Osteocyte (in vitro differentiated cells): ENCODE data around the gene PLD6. TPM values are rescaled to one million over a fixed set of nuclear protein-coding genes. Genes with fewer than 3 reads are reported as not detected.

Source experiments
- DNase-seq: peaks from one replicate; pipeline ENCODE4 v3.0.0; 2021; ENCODE audit warnings: mixed read lengths; ENCODE audit not compliant: unreplicated experiment; ENCODE audit errors: extremely low spot score
- H3K27ac Mint-ChIP-seq: one replicate; pipeline ENCODE4 v1.8.0; 2021; ENCODE audit warnings: mild to moderate bottlenecking, mixed read lengths; ENCODE audit not compliant: unreplicated experiment
- H3K27me3 Mint-ChIP-seq: one replicate; pipeline ENCODE4 v1.8.0; 2021; ENCODE audit warnings: mixed read lengths; ENCODE audit not compliant: unreplicated experiment
- H3K36me3 Mint-ChIP-seq: one replicate; pipeline ENCODE4 v1.8.0; 2021; ENCODE audit warnings: mixed read lengths; ENCODE audit not compliant: unreplicated experiment
- H3K4me1 Mint-ChIP-seq: one replicate; pipeline ENCODE4 v1.8.0; 2021; ENCODE audit warnings: mixed read lengths; ENCODE audit not compliant: unreplicated experiment
- H3K4me3 Mint-ChIP-seq: one replicate; pipeline ENCODE4 v1.8.0; 2021; ENCODE audit warnings: mild to moderate bottlenecking, moderate library complexity, mixed read lengths; ENCODE audit not compliant: unreplicated experiment
- H3K9me3 Mint-ChIP-seq: one replicate; pipeline ENCODE4 v1.8.0; 2021; ENCODE audit warnings: mixed read lengths; ENCODE audit not compliant: unreplicated experiment
- total RNA-seq: library from RNA; stranded (reverse); gene quantifications from 2 replicates; pipeline ENCODE4 v1.2.1, GENCODE V29; 2021
- TF ChIP-seq, protein P1 (sequence below): fragments of 200-600 bp; sonication (generic); IDR thresholded peaks from 2 replicates; pipeline ENCODE4 v1.5.0; 2021; ENCODE audit warnings: antibody characterized with exemption, mild to moderate bottlenecking, moderate library complexity

PLD6 gene
- total RNA-seq, 1 donor from 2014 or later, result 0.81 TPM

DNA sequence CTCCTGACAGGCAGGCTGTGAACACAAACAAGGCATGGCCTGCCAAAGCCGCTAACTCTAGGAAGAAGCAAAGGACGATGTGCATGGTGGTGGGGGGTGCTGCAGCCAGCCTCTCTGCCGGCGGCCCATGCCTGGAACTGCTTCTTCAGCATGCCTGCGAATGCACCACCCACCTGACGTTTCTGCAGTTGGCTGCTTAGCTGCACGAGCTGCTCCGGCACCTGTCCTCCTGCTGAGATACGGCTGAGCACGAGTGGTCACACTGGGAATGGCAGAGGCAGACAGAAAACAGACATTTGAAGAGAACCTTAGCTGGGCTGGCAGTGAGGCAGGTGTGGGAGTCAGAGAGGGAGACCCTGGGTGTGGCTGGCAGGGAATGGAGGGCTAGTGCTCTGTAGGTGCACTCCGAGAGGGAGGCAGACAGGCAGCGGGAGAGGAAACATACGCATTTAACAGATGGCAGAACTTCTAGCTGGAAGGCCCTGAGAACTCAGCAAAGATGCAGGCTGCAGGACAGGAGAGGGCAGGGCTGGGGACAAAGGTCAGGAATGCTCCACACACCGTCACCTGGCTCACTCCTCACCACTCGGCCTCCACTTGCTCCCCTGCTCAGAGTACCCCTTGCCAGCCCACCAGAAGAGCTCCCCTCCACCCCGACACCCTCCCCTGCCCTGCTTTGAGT lies 25.6 kb upstream of the PLD6 start:
- no peaks in the 10 kb centered on the region for H3K9me3 Mint-ChIP-seq
- H3K27me3 Mint-ChIP-seq, result no peaks in the 10 kb centered on the region
- H3K4me3 Mint-ChIP-seq, result no peak overlapping the region
- no peak for DNase-seq
- TF ChIP-seq, protein P1, sequence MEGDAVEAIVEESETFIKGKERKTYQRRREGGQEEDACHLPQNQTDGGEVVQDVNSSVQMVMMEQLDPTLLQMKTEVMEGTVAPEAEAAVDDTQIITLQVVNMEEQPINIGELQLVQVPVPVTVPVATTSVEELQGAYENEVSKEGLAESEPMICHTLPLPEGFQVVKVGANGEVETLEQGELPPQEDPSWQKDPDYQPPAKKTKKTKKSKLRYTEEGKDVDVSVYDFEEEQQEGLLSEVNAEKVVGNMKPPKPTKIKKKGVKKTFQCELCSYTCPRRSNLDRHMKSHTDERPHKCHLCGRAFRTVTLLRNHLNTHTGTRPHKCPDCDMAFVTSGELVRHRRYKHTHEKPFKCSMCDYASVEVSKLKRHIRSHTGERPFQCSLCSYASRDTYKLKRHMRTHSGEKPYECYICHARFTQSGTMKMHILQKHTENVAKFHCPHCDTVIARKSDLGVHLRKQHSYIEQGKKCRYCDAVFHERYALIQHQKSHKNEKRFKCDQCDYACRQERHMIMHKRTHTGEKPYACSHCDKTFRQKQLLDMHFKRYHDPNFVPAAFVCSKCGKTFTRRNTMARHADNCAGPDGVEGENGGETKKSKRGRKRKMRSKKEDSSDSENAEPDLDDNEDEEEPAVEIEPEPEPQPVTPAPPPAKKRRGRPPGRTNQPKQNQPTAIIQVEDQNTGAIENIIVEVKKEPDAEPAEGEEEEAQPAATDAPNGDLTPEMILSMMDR, result no peak
- no peak overlapping the region for H3K27ac Mint-ChIP-seq
- H3K4me1 Mint-ChIP-seq, result peaks cover 21% of the 10 kb centered on the region
- peaks cover 34% of the 10 kb centered on the region for H3K36me3 Mint-ChIP-seq

DNA sequence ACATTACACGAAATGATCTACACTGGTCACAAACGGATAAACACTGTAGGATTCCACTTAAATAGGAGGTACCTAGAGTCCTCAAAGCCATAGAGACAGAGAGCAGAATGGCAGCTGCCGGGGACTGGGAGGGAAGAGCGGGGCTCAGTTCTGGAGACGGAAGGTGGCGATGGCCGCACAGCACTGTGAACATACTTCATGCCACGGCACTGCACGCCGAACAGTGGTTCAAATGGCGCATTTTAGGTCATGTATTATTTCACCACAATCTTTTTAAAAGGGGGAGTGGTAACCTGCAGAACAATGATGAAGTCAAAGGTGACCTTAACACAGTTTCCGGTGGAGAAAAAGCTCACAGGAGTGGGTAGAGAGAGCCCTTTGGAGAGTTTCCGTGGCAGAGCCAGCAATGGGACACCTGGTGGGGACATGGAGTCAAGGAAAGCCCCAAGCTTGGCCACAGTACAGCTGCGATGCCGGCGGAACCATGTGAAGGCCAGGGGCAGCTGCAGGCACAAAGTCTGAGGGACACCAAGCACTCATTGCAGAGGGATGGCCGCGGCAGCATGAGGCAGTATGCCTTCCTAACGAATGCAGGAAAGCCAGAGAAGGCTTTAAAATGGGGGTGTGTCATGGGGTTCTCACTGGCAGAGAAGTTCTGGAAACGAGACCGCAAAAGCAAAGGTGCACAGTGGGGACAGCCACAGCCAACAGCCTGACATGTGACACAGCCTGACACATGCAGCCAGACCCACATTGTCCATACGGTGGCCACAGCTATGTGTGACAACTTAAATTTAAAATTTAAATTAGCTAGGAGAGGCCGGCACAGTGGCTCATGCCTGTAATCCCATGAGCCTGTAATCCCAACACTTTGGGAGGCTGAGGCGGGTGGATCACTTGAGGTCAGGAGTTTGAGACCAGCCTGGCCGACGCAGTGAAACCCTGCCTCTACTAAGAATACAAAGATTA lies 23.6 kb upstream of the PLD6 start:
- DNase-seq, result no peak
- no peaks in the 10 kb centered on the region for H3K27me3 Mint-ChIP-seq
- TF ChIP-seq, protein P1, result no peak
- no peak overlapping the region for H3K27ac Mint-ChIP-seq
- H3K4me1 Mint-ChIP-seq, result peaks cover 10% of the 10 kb centered on the region
- H3K36me3 Mint-ChIP-seq, result peaks cover 43% of the 10 kb centered on the region
- no peak overlapping the region for H3K4me3 Mint-ChIP-seq
- H3K9me3 Mint-ChIP-seq, result no peaks in the 10 kb centered on the region

GRCh38 chr17:17228521-17229279 lies 22.6 kb upstream of the PLD6 start:
- peaks cover 48% of the 10 kb centered on the region for H3K36me3 Mint-ChIP-seq
- H3K9me3 Mint-ChIP-seq, result no peaks in the 10 kb centered on the region
- peaks cover 7% of the 10 kb centered on the region for H3K4me1 Mint-ChIP-seq
- H3K27me3 Mint-ChIP-seq, result no peaks in the 10 kb centered on the region
- H3K27ac Mint-ChIP-seq, result no peak overlapping the region
- no peak overlapping the region for H3K4me3 Mint-ChIP-seq
- no peak for DNase-seq
- TF ChIP-seq, protein P1, result no peak

DNA sequence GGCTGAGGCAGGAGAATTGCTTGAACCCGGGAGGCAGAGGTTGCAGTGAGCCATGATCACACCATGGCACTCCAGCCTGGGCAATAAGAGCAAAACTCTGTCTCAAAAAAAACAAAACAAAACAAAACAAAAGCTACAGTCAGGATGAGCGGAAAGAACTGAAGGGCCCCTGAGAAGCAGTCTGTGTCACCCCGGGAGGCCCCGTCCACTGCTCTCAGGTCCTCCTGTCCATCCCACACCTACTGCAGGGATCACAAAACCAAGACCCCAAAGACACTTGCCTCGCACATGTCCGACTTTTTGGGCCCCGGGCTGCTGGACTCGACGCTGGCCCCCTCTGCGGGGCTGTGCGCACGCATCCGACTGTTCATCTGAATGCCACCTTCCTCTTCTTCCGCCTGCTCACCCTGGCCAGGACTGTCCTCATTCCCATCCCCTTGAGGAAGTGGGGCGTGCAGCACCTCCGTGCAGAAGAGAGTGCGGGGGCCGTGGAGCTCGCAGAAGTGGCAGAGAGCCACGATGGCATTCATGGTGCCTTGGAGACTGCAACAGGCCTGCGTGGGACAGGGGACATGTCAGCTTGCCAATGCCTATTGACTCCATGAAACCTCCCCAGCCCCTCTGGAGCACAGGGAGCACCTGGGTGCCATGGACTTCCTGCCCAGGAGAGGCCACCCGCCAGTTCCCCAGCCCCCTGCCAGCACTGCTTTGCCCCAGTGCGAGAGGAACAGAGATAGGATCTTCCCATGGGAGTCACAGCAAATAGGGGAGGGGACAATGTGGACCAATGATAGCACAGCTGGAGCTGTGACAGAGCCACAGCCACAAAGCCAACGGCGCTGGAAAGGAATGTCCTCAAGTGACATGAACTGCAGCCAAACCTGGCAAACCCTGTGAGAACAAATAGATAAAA lies 21.7 kb upstream of the PLD6 start:
- H3K36me3 Mint-ChIP-seq, result peaks cover 53% of the 10 kb centered on the region

More for the DNA sequence above, 21.7 kb upstream of the PLD6 start:
- H3K4me1 Mint-ChIP-seq, result peaks cover 7% of the 10 kb centered on the region
- no peaks in the 10 kb centered on the region for H3K9me3 Mint-ChIP-seq
- no peak overlapping the region for H3K4me3 Mint-ChIP-seq
- no peak for DNase-seq
- TF ChIP-seq, protein P1, result no peak
- H3K27ac Mint-ChIP-seq, result no peak overlapping the region
- H3K27me3 Mint-ChIP-seq, result no peaks in the 10 kb centered on the region
